Activated naive CD4-positive, alpha-beta T cell treated with Interleukin-2 at 50 U/mL for 16 hours (primary cell): ENCODE measurements around the gene SPAG6.
"Not testable (repeated sequence)": the region's sequence is repeated elsewhere in the genome, so short reads cannot be mapped to it uniquely, and the experiment has no call there.

Experiments used
- DNase-seq: peaks from one replicate; pipeline ENCODE4 v3.0.0-alpha.2; 2020

SPAG6 gene

DNA sequence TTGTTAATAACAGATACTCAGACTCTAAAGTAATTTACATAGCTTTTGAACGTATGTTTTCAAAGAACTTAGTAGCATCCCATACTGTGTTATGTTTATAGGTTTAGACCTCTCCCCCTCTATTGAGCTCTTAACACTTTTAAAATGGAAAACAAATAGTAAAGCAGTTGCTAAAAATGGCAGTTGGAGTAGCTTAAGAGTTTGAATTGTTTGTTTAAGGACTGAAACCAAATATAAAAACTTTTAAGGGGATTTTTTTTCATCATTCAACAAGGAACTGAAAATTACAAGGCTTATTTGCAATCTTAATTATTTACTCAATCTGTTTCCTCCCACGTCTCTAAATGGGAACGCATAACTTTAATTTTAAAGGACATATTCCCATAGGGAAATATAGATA lies 1.6 kb upstream of the SPAG6 start:
- no peak for DNase-seq

DNA sequence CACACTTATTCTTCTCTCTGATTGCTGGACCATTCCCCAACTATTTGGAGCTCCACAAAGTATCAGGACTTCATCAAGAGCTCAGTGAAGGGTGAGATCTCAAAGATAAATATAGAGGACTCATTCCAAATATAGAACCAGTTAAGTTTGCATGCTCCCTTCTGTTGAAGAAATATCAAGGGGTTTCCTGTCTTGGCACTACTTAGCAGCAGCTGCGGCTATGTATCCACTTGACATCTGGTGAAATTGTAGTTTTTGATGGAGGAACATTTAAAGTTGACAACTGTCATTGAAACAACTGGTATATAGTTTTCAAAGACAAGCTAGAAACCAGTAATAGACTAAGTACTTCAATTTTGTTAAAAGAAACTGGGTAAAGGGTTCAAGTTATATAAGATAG lies 1.0 kb upstream of the SPAG6 start:
- no peak for DNase-seq

- no peak for DNase-seq
These were observed 455 bp upstream of the SPAG6 start for GRCh38 chr10:22344781-22345300.

DNA sequence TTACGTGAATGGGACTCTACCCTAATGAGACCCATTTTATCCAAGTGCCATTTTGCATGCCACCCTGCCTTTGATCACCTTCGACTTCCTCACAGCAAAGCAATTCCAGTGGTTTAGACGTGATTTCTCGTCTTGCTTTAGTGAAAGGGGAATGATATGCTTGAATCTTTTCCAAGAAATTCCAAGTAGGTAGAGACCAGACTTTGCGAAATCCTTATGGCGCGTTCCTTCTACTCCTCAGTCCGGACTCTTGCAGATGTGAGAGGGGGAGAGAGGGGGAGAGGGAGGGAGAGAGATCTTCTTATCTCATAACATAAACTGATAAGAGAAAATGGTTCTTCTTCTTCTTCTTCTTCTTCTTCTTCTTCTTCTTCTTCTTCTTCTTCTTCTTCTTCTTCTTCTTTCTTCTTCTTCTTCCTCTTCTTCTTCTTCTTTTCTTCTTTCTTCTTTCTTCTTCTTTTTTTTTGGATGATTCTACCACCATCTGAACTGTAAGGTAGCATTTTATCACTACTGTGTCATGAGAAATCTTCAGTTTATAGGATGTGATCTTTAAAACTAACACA lies 883 bp downstream of the SPAG6 start:
- no peak for DNase-seq

DNA sequence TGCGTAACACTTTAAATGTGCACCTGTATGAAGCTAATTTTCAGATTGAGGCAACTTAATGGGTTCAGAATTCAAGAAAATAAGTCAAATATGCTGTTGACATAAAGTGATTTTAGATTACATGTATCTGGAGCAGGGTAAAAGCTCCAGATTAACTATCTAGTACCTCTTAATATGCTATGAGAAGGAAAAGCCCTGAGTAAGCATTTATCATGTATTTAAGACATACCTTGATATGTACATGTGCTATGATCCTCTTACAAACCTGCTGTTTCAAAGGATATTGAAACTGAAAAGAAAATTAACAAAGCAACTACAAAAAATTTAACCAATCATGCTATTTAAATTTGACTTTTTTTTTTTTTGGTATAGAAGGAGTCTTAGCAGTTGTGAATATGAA lies 4.5 kb downstream of the SPAG6 start:
- DNase-seq, result no peak

- no peak for DNase-seq
These were observed 5.9 kb downstream of the SPAG6 start for GRCh38 chr10:22351131-22351703.

- no peak for DNase-seq
These were observed 11.1 kb downstream of the SPAG6 start for GRCh38 chr10:22356324-22356873.

- not testable (repeated sequence) for DNase-seq
These were observed 12.5 kb downstream of the SPAG6 start for GRCh38 chr10:22357770-22358169.

DNA sequence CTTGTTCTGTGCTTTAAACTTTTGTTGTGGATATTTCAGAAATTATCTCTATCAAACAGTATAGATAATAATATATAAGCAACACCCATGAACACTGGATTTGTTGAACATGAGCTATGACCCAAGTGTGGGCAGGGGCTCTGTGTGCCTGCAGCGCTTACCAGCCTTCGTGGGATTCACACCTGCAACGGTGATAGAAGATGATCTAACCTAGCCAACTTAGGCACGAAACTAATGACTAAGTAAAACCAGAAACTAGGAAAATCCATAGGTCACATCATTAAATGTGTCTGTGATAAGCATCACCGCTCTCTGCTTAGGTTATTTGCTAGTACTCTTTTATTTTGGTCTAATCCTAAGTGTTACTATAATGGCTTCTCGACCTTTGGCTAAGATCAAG lies 18.0 kb downstream of the SPAG6 start:
- DNase-seq, result no peak

DNA sequence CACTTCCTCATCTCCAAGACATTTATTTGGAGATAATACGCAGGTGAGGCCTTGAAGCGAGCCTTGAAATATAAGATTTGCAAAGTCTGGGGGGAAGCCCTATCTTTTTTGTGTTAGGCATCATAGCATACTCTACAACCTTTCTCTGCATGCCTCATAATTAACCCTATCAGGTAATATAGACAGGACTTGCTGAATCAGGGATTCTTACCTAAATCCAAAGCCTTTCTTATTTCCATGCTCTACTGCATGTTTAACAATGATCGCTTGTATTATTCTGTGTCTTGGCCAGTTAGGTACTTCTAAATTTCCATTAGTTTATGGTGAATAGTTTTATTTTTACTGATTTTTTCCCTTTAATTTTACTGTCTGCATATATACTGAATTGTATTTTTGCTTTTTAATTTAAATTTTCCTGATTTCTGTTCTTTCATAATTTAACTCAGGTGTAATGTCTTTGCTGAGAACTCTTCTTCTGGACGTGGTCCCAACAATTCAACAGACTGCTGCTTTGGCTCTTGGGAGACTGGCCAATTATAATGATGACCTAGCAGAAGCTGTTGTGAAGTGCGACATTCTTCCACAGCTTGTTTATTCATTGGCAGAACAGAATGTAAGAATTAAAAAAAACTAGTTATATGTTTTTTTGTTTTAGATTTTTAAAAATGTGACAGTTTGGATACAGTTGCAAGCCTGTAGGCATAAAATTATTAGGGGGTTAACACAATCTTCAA lies 19.3 kb downstream of the SPAG6 start:
- DNase-seq, result no peak

GRCh38 chr10:22365233-22365632 lies 19.9 kb downstream of the SPAG6 start:
- no peak for DNase-seq

- no peak for DNase-seq
These were observed 20.5 kb downstream of the SPAG6 start for GRCh38 chr10:22365644-22366434.

DNA sequence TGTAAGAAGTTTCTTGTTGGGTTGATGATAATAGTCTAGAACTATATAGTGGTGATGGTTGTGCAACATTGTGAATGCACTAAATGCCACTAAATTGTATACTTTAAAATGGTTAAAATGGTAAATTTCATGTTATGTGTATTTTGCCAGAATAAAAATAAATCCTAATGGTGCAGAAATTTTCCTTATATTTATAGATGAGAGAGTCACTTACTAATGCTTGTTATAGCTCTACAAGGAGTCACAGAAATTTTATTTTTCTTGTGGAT lies 21.1 kb downstream of the SPAG6 start:
- DNase-seq, result no peak

- no peak for DNase-seq
These were observed 21.5 kb downstream of the SPAG6 start for GRCh38 chr10:22366771-22367170.

DNA sequence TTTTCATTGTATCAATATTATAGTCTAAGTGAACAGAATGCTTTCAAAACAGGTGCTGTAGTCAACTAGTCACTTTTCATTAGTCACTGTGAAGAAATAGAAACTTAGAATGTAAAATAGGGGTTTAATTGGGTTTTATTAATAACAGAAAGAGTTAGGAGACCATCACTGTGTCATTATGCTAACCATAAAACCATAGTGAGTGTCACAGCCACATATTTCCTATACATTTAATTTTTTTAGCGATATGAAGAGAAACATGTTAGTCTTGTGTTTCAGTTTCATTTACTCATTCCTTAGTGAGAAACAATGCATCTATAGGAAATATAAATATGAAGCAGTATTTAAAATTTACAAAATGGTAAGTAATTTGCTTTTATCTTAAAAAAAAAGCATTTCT lies 22.2 kb downstream of the SPAG6 start:
- DNase-seq, result no peak

- DNase-seq, result no peak
These were observed 23.1 kb downstream of the SPAG6 start for GRCh38 chr10:22368402-22368801.

DNA sequence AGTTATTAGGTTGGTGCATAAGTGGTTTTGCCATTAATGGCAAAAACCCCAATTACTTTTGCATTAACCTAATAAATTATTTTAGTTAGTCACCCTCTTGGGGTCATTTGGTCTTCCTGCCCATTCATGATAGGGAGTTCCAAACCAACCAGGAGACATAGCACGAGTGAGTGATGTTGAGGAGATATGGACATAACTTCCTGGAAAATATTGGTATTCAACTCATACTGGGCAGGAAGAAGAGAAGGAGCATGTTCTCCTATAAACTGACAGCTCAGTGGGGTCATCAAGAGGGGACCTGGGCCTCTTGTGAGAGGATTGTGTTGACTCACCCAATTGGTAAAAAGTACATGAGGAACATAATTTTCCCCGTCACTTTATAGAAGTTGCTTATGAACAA lies 23.7 kb downstream of the SPAG6 start:
- no peak for DNase-seq

DNA sequence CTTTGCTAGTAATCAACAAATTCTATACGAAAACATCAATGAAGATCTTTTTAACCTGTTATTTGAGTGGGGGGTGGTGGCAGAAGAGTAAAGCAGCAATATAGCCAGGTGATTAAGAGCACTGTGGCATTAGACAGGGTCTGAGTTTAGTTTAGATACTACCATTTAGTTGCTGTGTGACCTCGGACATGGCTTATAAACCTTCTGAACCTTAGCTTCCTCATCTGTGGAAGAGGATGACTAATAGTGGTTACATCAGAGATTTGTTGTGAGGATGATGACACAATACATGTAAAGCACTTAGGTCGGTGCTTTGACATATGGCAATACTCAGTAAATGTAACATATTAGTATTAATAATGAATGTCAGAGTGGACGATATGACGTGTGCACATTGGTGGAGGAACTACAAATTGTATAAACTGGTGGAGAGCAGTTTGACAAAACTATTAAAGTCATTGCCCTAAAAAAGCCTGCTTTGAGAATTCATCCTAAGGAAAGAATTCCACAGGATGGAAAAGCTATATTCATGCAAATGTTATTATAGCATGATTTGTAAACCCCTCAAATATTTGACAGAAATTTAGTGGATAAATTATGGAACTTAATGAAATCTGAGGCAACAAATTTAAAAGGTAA lies 24.3 kb downstream of the SPAG6 start:
- no peak for DNase-seq

DNA sequence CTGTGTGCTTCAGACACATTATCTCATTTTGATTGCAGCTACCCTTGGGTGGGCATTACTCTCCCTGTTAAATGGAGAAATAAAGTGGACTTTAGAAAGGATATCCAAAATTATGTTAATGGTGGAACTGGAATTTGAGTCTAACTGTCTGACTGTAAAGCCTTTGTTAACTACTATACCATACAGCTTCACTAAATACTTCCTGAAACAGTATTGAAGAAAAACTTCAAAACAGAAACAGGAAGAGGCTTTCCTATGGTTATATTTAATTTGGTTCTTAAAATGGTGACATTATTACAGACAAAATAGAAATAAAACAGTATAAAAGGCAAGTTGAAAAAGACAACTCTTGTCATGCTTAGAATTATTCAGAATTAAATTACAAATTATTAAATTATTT lies 25.0 kb downstream of the SPAG6 start:
- no peak for DNase-seq

- DNase-seq, result no peak
These were observed 27.0 kb downstream of the SPAG6 start for GRCh38 chr10:22372298-22372697.

- DNase-seq, result no peak
These were observed 27.6 kb downstream of the SPAG6 start for GRCh38 chr10:22372917-22373316.

DNA sequence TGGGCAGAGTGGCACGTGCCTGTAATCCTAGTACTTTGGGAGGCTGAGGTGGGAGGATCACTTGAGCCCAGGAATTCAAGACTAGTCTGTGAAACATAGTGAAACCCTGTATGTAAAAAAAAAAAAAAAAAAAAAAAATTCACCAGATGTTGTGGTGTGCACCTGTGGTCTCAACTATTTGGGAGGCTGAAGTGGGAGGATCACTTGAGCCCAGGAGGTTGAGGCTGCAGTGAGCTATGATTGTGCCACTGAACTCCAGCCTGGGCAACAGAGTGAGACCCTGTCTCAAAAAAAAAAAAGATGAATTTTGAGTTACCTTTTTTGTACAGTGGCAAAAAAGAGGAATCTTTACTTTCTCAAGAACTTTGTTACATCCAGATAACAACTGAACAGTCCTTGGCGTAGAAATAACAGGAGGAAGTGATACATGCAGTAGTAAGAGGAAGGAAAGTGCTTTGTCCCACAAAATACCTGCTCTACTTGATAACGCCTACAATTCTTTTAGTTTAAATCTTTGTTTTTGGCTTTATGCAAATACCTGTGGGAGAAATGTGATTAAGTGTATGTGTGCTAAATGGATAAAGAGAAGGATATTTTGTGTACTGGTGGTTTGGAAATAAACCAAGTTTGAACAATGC lies 29.3 kb downstream of the SPAG6 start:
- DNase-seq, result no peak

DNA sequence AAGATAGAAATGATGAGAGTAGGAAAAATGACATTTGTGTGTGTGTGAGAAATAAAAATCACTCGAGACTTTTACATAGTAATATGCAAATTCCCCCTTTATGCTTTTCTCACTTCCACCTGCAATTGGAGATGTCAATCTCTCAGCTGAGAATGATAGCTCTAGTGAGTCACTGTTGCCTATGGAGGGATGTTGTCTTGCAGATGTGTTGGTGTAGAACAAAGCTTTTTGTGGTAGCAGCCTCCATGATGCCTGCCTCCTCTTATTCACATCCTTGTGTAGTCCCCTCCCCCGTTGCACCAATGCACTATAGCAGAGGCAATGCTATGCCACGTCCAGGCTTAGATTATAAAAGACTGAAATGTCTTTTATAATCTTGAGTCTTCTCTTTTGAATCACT lies 33.8 kb downstream of the SPAG6 start:
- DNase-seq, result peak; percentile 40
